ENCODE data around the gene MPHOSPH9. TPM values are rescaled to one million over a fixed set of nuclear protein-coding genes. Genes with fewer than 3 reads are reported as not detected.

MPHOSPH9 gene
- total and polyA plus RNA-seq, 2 donors (not counting 3 experiments of a cell fraction or from before 2014, with no cell fraction given): 7.8 to 42.4 TPM

GRCh38 chr12:123238330-123238682 is 5.4 kb upstream of the MPHOSPH9 start:
- CTCF ChIA-PET: interaction anchor here (0.6 to 13.1 kb wide), 77 partner anchors 8 to 601 kb away, joined by 3 to 255 read pairs (median 4); partner anchors contain the start of genes ABCB9, ARL6IP4, OGFOD2 and PITPNM2
- POLR2A ChIA-PET: interaction anchor here (0.6 kb wide), 1 partner anchor 340 kb away, joined by 3 read pairs; no protein-coding TSS in a partner anchor
- Histone ChIP-seq H3K9me1 (replicated peaks; ENCODE audit: control insufficient read depth, extremely low read depth, insufficient read depth, low read length) (no peaks in the 10 kb centered on the region), H3K9me3 (replicated peaks; ENCODE audit: control insufficient read depth, insufficient read depth, low read length) (no peaks in the 10 kb centered on the region), H3K27me3 (ENCODE audit: control insufficient read depth in 2 of 2, insufficient read depth in 2 of 2, low read length in 2 of 2) (no peaks in the 10 kb centered on the region), H3K4me3 (replicated peaks in 1 of 3; ENCODE audit: insufficient read depth in 1 of 3, low read depth in 1 of 3, low read length in 3 of 3) (no peak overlapping the region), H3K4me2 (ENCODE audit: insufficient read depth, low read length) (no peak overlapping the region), H3K79me2 (ENCODE audit: control insufficient read depth, insufficient read depth, low read length) (peaks cover 30% of the 10 kb centered on the region), H3K9ac (replicated peaks; ENCODE audit: extremely low read depth, insufficient read depth, low read length) (no peak overlapping the region), H3K27ac (ENCODE audit: insufficient read depth, low read depth, low read length) (no peak overlapping the region), H3K36me3 (ENCODE audit: control insufficient read depth in 2 of 2, extremely low read depth in 1 of 2, insufficient read depth in 2 of 2, low read length in 2 of 2) (no peaks in the 10 kb centered on the region), H2AFZ (ENCODE audit: low read depth, low read length) (no peak overlapping the region), H3K4me1 (ENCODE audit: control insufficient read depth, extremely low read depth, insufficient read depth, low read length) (peaks cover 14% of the 10 kb centered on the region), H4K20me1 (replicated peaks; ENCODE audit: control insufficient read depth, extremely low read depth, insufficient read depth, low read length) (no peaks in the 10 kb centered on the region)
- dilution Hi-C loops (cut with MboI; ENCODE audit: extremely low pct_ligation_motif_present, low sequenced_read_pairs): no loop called here
- no TSS peak for BruUV-seq (replicated peaks)
- TF ChIP-seq EZH2 (IDR thresholded peaks at IDR 0.05; ENCODE audit: borderline replicate concordance, low read depth, low read length, severe bottlenecking): no peak
- no peak for TF ChIP-seq MYC (IDR thresholded peaks at IDR 0.05; ENCODE audit: low read depth, low read length)
- TF ChIP-seq FOS (IDR thresholded peaks at IDR 0.05; ENCODE audit: borderline replicate concordance, insufficient read depth, low read length): no peak
- TF ChIP-seq MAX (IDR thresholded peaks at IDR 0.05; ENCODE audit: insufficient read depth, insufficient read length): no peak
- no peak for TF ChIP-seq JUN (IDR thresholded peaks at IDR 0.05; ENCODE audit: borderline replicate concordance, insufficient read depth, insufficient read length, low read depth)
- no peak for TF ChIP-seq CTCF (IDR thresholded peaks at IDR 0.05; ENCODE audit: extremely low read depth in 1 of 2, insufficient read depth in 1 of 2, low read depth in 1 of 2, low read length in 2 of 2)
- TF ChIP-seq POLR2A (IDR thresholded peaks at IDR 0.05; ENCODE audit: low read depth, low read length): no peak
- TF ChIP-seq GATA2 (IDR thresholded peaks at IDR 0.05; ENCODE audit: insufficient read depth, insufficient read length, low read depth, low read length): no peak
- no peak for TF ChIP-seq POLR2AphosphoS5 (IDR thresholded peaks at IDR 0.05; ENCODE audit: insufficient read depth, low read depth, low read length)
- DNase-seq (ENCODE audit: low read depth, low spot score): no peak
- intact Hi-C loops (cut with micrococcal nuclease): loop anchor here (1.0 to 5.0 kb wide), 4 partner anchors 195 to 486 kb away; partner anchors contain the start of gene DENR
- FAIRE-seq: no peak
